ENCODE data around the gene CAMTA1.

The CAMTA1 gene

GRCh38 chr1:7356079-7356478 lies 570.8 kb downstream of the CAMTA1 start:
- H3K27me3 ChIP-seq (ENCODE audit: insufficient read depth, low read length) = no peaks in the 10 kb centered on the region
- H4K12ac ChIP-seq (ENCODE audit: low read depth, low read length) = no peak overlapping the region
- no peaks in the 10 kb centered on the region for H3K79me1 ChIP-seq (ENCODE audit: low read length)
- H3K4me1 ChIP-seq (ENCODE audit: control insufficient read depth in 1 of 2, insufficient read depth in 2 of 2, low read length in 2 of 2) = no peaks in the 10 kb centered on the region
- H3K4ac ChIP-seq (ENCODE audit: low read depth, low read length) = no peak overlapping the region
- H3K9ac ChIP-seq (ENCODE audit: low read length) = no peak overlapping the region
- no CpG with 5 or more reads among the region's 5 CpGs for WGBS (ENCODE audit: extremely low coverage, insufficient coverage, insufficient read length)
- H3K14ac ChIP-seq (ENCODE audit: low read length) = no peak overlapping the region
- no peak overlapping the region for H3K27ac ChIP-seq (ENCODE audit: low read depth, low read length)
- H3K4me3 ChIP-seq (ENCODE audit: low read depth, low read length) = no peak overlapping the region
- no peak overlapping the region for H3K18ac ChIP-seq (ENCODE audit: low read length)
- H3K9me3 ChIP-seq (ENCODE audit: insufficient read depth, low read depth, low read length) = peaks cover 4% of the 10 kb centered on the region
- H3K4me2 ChIP-seq (ENCODE audit: low read length) = no peak overlapping the region
- no peak overlapping the region for H2BK5ac ChIP-seq (ENCODE audit: low read depth, low read length, poor library complexity)
- H3K79me2 ChIP-seq (ENCODE audit: control insufficient read depth, insufficient read depth, low read length, poor library complexity) = no peaks in the 10 kb centered on the region
- no peak overlapping the region for H2AFZ ChIP-seq (ENCODE audit: insufficient read depth, low read length, poor library complexity)
- no peak overlapping the region for H4K91ac ChIP-seq (ENCODE audit: low read depth, low read length)
- no peak overlapping the region for H3K23ac ChIP-seq (ENCODE audit: low read length)
- DNase-seq = no peak
- H2AK5ac ChIP-seq (ENCODE audit: low read length) = no peak overlapping the region
- H4K8ac ChIP-seq (ENCODE audit: low read depth, low read length) = no peak overlapping the region
- H2BK120ac ChIP-seq (ENCODE audit: insufficient read depth, low read length, poor library complexity) = no peak overlapping the region
- H3K36me3 ChIP-seq (ENCODE audit: control insufficient read depth in 1 of 2, insufficient read depth in 2 of 2, low read length in 2 of 2) = no peaks in the 10 kb centered on the region
- no peak overlapping the region for H2BK12ac ChIP-seq (ENCODE audit: low read length)

- H3K4ac ChIP-seq (ENCODE audit: low read depth, low read length) = no peak overlapping the region
- no peaks in the 10 kb centered on the region for H3K79me1 ChIP-seq (ENCODE audit: low read length)
- no peaks in the 10 kb centered on the region for H3K27me3 ChIP-seq (ENCODE audit: insufficient read depth, low read length)
- H4K91ac ChIP-seq (ENCODE audit: low read depth, low read length) = no peak overlapping the region
- whole genome bisulfite sequencing (ENCODE audit: extremely low coverage, insufficient coverage, insufficient read length) = no CpG with 5 or more reads among the region's 11 CpGs
- no peak overlapping the region for H3K18ac ChIP-seq (ENCODE audit: low read length)
- H3K9me3 ChIP-seq (ENCODE audit: insufficient read depth, low read depth, low read length) = peaks cover 6% of the 10 kb centered on the region
- H3K27ac ChIP-seq (ENCODE audit: low read depth, low read length) = no peak overlapping the region
- H2BK12ac ChIP-seq (ENCODE audit: low read length) = no peak overlapping the region
- no peak overlapping the region for H2BK120ac ChIP-seq (ENCODE audit: insufficient read depth, low read length, poor library complexity)
- H3K36me3 ChIP-seq (ENCODE audit: control insufficient read depth in 1 of 2, insufficient read depth in 2 of 2, low read length in 2 of 2) = no peaks in the 10 kb centered on the region
- no peak overlapping the region for H3K14ac ChIP-seq (ENCODE audit: low read length)
- H4K12ac ChIP-seq (ENCODE audit: low read depth, low read length) = no peak overlapping the region
- H4K8ac ChIP-seq (ENCODE audit: low read depth, low read length) = no peak overlapping the region
- no peaks in the 10 kb centered on the region for H3K79me2 ChIP-seq (ENCODE audit: control insufficient read depth, insufficient read depth, low read length, poor library complexity)
- H3K4me2 ChIP-seq (ENCODE audit: low read length) = no peak overlapping the region
- no peak overlapping the region for H2AK5ac ChIP-seq (ENCODE audit: low read length)
- H2AFZ ChIP-seq (ENCODE audit: insufficient read depth, low read length, poor library complexity) = no peak overlapping the region
- H2BK5ac ChIP-seq (ENCODE audit: low read depth, low read length, poor library complexity) = no peak overlapping the region
- no peak for DNase-seq
- H3K9ac ChIP-seq (ENCODE audit: low read length) = no peak overlapping the region
- H3K4me3 ChIP-seq (ENCODE audit: low read depth, low read length) = no peak overlapping the region
- H3K23ac ChIP-seq (ENCODE audit: low read length) = no peak overlapping the region
- H3K4me1 ChIP-seq (ENCODE audit: control insufficient read depth in 1 of 2, insufficient read depth in 2 of 2, low read length in 2 of 2) = no peaks in the 10 kb centered on the region
These were observed 573.2 kb downstream of the CAMTA1 start for GRCh38 chr1:7358425-7358824.

- Histone ChIP-seq H3K9ac (ENCODE audit: low read length) (no peak overlapping the region), H3K79me1 (ENCODE audit: low read length) (no peaks in the 10 kb centered on the region), H3K27ac (ENCODE audit: low read depth, low read length) (no peak overlapping the region), H3K79me2 (ENCODE audit: control insufficient read depth, insufficient read depth, low read length, poor library complexity) (no peaks in the 10 kb centered on the region), H3K4me3 (ENCODE audit: low read depth, low read length) (no peak overlapping the region), H3K9me3 (ENCODE audit: insufficient read depth, low read depth, low read length) (peaks cover 6% of the 10 kb centered on the region), H3K4ac (ENCODE audit: low read depth, low read length) (no peak overlapping the region), H2AFZ (ENCODE audit: insufficient read depth, low read length, poor library complexity) (no peak overlapping the region), H3K4me2 (ENCODE audit: low read length) (no peak overlapping the region), H3K36me3 (ENCODE audit: control insufficient read depth in 1 of 2, insufficient read depth in 2 of 2, low read length in 2 of 2) (no peaks in the 10 kb centered on the region), H3K14ac (ENCODE audit: low read length) (no peak overlapping the region), H2AK5ac (ENCODE audit: low read length) (no peak overlapping the region), H2BK12ac (ENCODE audit: low read length) (no peak overlapping the region), H3K27me3 (ENCODE audit: insufficient read depth, low read length) (no peaks in the 10 kb centered on the region), H3K18ac (ENCODE audit: low read length) (no peak overlapping the region), H3K4me1 (ENCODE audit: control insufficient read depth in 1 of 2, insufficient read depth in 2 of 2, low read length in 2 of 2) (no peaks in the 10 kb centered on the region), H2BK5ac (ENCODE audit: low read depth, low read length, poor library complexity) (no peak overlapping the region), H2BK120ac (ENCODE audit: insufficient read depth, low read length, poor library complexity) (no peak overlapping the region), H3K23ac (ENCODE audit: low read length) (no peak overlapping the region), H4K8ac (ENCODE audit: low read depth, low read length) (no peak overlapping the region), H4K91ac (ENCODE audit: low read depth, low read length) (no peak overlapping the region), H4K12ac (ENCODE audit: low read depth, low read length) (no peak overlapping the region)
- DNase-seq = no peak
- no CpG with 5 or more reads among the region's 6 CpGs for WGBS (ENCODE audit: extremely low coverage, insufficient coverage, insufficient read length)
These were observed 575.3 kb downstream of the CAMTA1 start for GRCh38 chr1:7360526-7360925.

GRCh38 chr1:7362947-7363346 lies 577.7 kb downstream of the CAMTA1 start:
- H3K4me1 ChIP-seq (ENCODE audit: control insufficient read depth in 1 of 2, insufficient read depth in 2 of 2, low read length in 2 of 2) = no peaks in the 10 kb centered on the region
- WGBS (ENCODE audit: extremely low coverage, insufficient coverage, insufficient read length) = no CpG with 5 or more reads among the region's 4 CpGs

More at GRCh38 chr1:7362947-7363346, 577.7 kb downstream of the CAMTA1 start:
- Histone ChIP-seq H3K36me3 (ENCODE audit: control insufficient read depth in 1 of 2, insufficient read depth in 2 of 2, low read length in 2 of 2) (no peaks in the 10 kb centered on the region), H3K27ac (ENCODE audit: low read depth, low read length) (no peak overlapping the region), H3K27me3 (ENCODE audit: insufficient read depth, low read length) (no peaks in the 10 kb centered on the region), H3K4me3 (ENCODE audit: low read depth, low read length) (no peak overlapping the region), H3K9ac (ENCODE audit: low read length) (no peak overlapping the region), H2BK12ac (ENCODE audit: low read length) (no peak overlapping the region), H4K12ac (ENCODE audit: low read depth, low read length) (no peak overlapping the region), H3K14ac (ENCODE audit: low read length) (no peak overlapping the region), H4K8ac (ENCODE audit: low read depth, low read length) (no peak overlapping the region), H3K4me2 (ENCODE audit: low read length) (no peak overlapping the region), H2BK5ac (ENCODE audit: low read depth, low read length, poor library complexity) (no peak overlapping the region), H2BK120ac (ENCODE audit: insufficient read depth, low read length, poor library complexity) (no peak overlapping the region), H2AFZ (ENCODE audit: insufficient read depth, low read length, poor library complexity) (no peak overlapping the region), H3K79me2 (ENCODE audit: control insufficient read depth, insufficient read depth, low read length, poor library complexity) (no peaks in the 10 kb centered on the region), H3K23ac (ENCODE audit: low read length) (no peak overlapping the region), H3K4ac (ENCODE audit: low read depth, low read length) (no peak overlapping the region), H3K9me3 (ENCODE audit: insufficient read depth, low read depth, low read length) (peaks cover 6% of the 10 kb centered on the region), H3K18ac (ENCODE audit: low read length) (no peak overlapping the region), H3K79me1 (ENCODE audit: low read length) (no peaks in the 10 kb centered on the region), H2AK5ac (ENCODE audit: low read length) (no peak overlapping the region), H4K91ac (ENCODE audit: low read depth, low read length) (no peak overlapping the region)
- no peak for DNase-seq
